Measurements from ENCODE around the gene BACH2. TPM values are rescaled to one million over a fixed set of nuclear protein-coding genes. Genes with fewer than 3 reads are reported as not detected.

The BACH2 gene
- total and polyA plus RNA-seq, 2 of the 4 experiments (the other 2 are of a cell fraction) = 1.3 to 1.4 TPM

DNA sequence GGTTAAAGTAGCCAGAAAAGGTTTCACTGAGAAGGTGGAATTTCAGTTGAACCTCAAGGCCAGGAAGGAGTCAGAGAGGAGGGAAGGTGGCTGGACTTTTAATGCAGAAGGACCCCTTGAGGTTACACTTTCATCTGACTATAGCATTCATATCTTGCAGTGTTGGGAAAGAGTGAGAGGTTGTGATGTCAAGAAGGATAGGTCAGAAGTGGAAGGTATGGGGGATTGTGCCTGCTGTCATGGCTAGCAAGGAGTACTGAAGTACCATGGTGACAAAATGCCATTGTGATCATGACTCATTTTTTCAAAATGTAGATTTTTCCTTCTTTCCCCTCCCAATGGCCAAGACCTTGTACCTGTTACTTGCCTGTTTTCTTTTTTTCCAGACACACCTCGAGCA is 5.2 kb upstream of the BACH2 start:
- WGBS, 2 experiments (ENCODE audit: extremely low coverage in 2 of 2, insufficient read length in 1 of 2) = no CpG with 5 or more reads among the region's 1 CpG
- no peaks in the 10 kb centered on the region for H3K9me1 ChIP-seq (ENCODE audit: insufficient read depth, low read length)
- H3K4me2 ChIP-seq (ENCODE audit: low read depth, low read length) = no peak overlapping the region
- H4K20me1 ChIP-seq (ENCODE audit: insufficient read depth, low read length) = no peaks in the 10 kb centered on the region
- H3K23ac ChIP-seq (ENCODE audit: low read depth, low read length) = no peak overlapping the region
- no peak overlapping the region for H3K14ac ChIP-seq (replicated peaks; ENCODE audit: low read depth, low read length)
- BruUV-seq (replicated peaks) = no TSS peak
- H3K27me3 ChIP-seq (ENCODE audit: control insufficient read depth, insufficient read depth, low read length) = peaks cover 49% of the 10 kb centered on the region
- no peak overlapping the region for H3K56ac ChIP-seq (ENCODE audit: extremely low read depth, insufficient read depth, low read length)
- H3K4me3 ChIP-seq (ENCODE audit: insufficient read depth, low read depth, low read length) = no peak overlapping the region
- no peak overlapping the region for H2BK15ac ChIP-seq (ENCODE audit: low read depth, low read length)
- no peak overlapping the region for H3K27ac ChIP-seq (ENCODE audit: insufficient read depth, low read length)
- dilution Hi-C loops (cut with HindIII; ENCODE audit: low sequenced_read_pairs, unreplicated experiment) = no loop called here
- H3K18ac ChIP-seq (ENCODE audit: low read depth, low read length) = no peak overlapping the region
- in situ Hi-C loops (cut with MboI; ENCODE audit: low sequenced_read_pairs) = no loop called here
- no peaks in the 10 kb centered on the region for H3K79me1 ChIP-seq (ENCODE audit: low read depth in 1 of 2, low read length in 2 of 2)
- H4K91ac ChIP-seq (ENCODE audit: insufficient read depth, low read depth, low read length) = no peak overlapping the region
- no peak overlapping the region for H3K9ac ChIP-seq (ENCODE audit: low read depth, low read length)
- H2AK9ac ChIP-seq (replicated peaks; ENCODE audit: low read depth, low read length, poor library complexity) = no peak overlapping the region
- DNase-seq = no peak
- no peak overlapping the region for H4K8ac ChIP-seq (ENCODE audit: low read depth in 2 of 2, low read length in 2 of 2)
- no peak overlapping the region for H2BK20ac ChIP-seq (ENCODE audit: low read depth, low read length)
- no peak overlapping the region for H2BK5ac ChIP-seq (ENCODE audit: low read depth, low read length, poor library complexity, severe bottlenecking)
- H2BK120ac ChIP-seq (ENCODE audit: low read depth, low read length) = no peak overlapping the region
- intact Hi-C loops (cut with micrococcal nuclease) = no loop called here
- H3K36me3 ChIP-seq (ENCODE audit: control insufficient read depth, insufficient read depth, low read length) = no peaks in the 10 kb centered on the region
- peaks cover 2% of the 10 kb centered on the region; the same call in 1 of the 2 replicates for H3K9me3 ChIP-seq (ENCODE audit: control insufficient read depth, insufficient read depth, low read length)
- no peak for ATAC-seq (ENCODE audit: low read depth)
- no peaks in the 10 kb centered on the region for H3K4me1 ChIP-seq (ENCODE audit: control insufficient read depth, insufficient read depth, low read length)
- TF ChIP-seq BHLHE40 (IDR thresholded peaks at IDR 0.05; ENCODE audit: low read depth, low read length) = no peak
- TF ChIP-seq MAFK (IDR thresholded peaks at IDR 0.05; ENCODE audit: low read depth, low read length) = no peak
- no peak for TF ChIP-seq RAD21 (IDR thresholded peaks at IDR 0.05; ENCODE audit: low read length)
- H2AK5ac ChIP-seq (ENCODE audit: low read depth, low read length) = no peak overlapping the region
- no peak overlapping the region for H3K4ac ChIP-seq (ENCODE audit: low read depth, low read length)
- ChIA-PET CTCF (interaction anchor here (0.5 kb wide), 1 partner anchor 58 kb away, joined by 4 read pairs; no protein-coding TSS in a partner anchor), POLR2A (ENCODE audit: unreplicated experiment) (no interaction called here)
- H4K5ac ChIP-seq (ENCODE audit: low read depth, low read length) = no peak overlapping the region
- H2AFZ ChIP-seq (replicated peaks; ENCODE audit: low read length, poor library complexity) = no peak overlapping the region
